ENCODE results near the gene SLC4A3.

- no peak for TF ChIP-seq CTCF (IDR thresholded peaks at IDR 0.05; ENCODE audit: extremely low read depth in 1 of 2, insufficient read depth in 1 of 2, low read depth in 1 of 2, low read length in 2 of 2)
- TF ChIP-seq POLR2AphosphoS5 (IDR thresholded peaks at IDR 0.05; ENCODE audit: insufficient read depth, low read depth, low read length), result no peak
- TF ChIP-seq EZH2 (IDR thresholded peaks at IDR 0.05; ENCODE audit: borderline replicate concordance, low read depth, low read length, severe bottlenecking), result no peak
Measured at GRCh38 chr2:219676586-219676985, 49.2 kb downstream of the SLC4A3 start.
